GM18507 (cell line): ENCODE measurements around the gene CNOT11.
"Not testable (repeated sequence)": the region's sequence is repeated elsewhere in the genome, so short reads cannot be mapped to it uniquely, and the experiment has no call there.

ENCODE experiments used
- DNase-seq: peaks from one replicate; pipeline ENCODE4 v3.0.0; 2011; ENCODE audit warnings: low read depth; ENCODE audit not compliant: insufficient read length; ENCODE audit errors: extremely low spot score
- FAIRE-seq: peaks from 2 replicates; lab custom pipeline; 2011; peaks lifted over from hg19 to GRCh38; lab: Jason Lieb, UNC

CNOT11 gene

GRCh38 chr2:101305492-101306078, 52.9 kb downstream of the CNOT11 start:
- no peak for FAIRE-seq
- DNase-seq, result no peak

- no peak for FAIRE-seq
- DNase-seq, result no peak
These were observed 53.7 kb downstream of the CNOT11 start for GRCh38 chr2:101306410-101306809.

GRCh38 chr2:101307503-101307902, 54.8 kb downstream of the CNOT11 start:
- no peak for FAIRE-seq
- DNase-seq, result no peak

GRCh38 chr2:101307950-101308431, 55.3 kb downstream of the CNOT11 start:
- no peak for DNase-seq
- FAIRE-seq, result no peak

GRCh38 chr2:101308432-101309210, 55.9 kb downstream of the CNOT11 start, which contains the start of gene RNF149:
RNF149 (minus strand) TSS chr2:101308701; CDS start chr2:101308588, 113 bp downstream.
- DNase-seq (peak; percentile 92), FAIRE-seq (peak; percentile 83)

GRCh38 chr2:101310090-101310833, 57.6 kb downstream of the CNOT11 start:
- DNase-seq (no peak), FAIRE-seq (no peak)

GRCh38 chr2:101310834-101311695, 58.4 kb downstream of the CNOT11 start:
- DNase-seq, result no peak

GRCh38 chr2:101311696-101312017, 59.0 kb downstream of the CNOT11 start:
- no peak for DNase-seq

More at GRCh38 chr2:101310834-101311695, 58.4 kb downstream of the CNOT11 start:
- FAIRE-seq, result no peak

GRCh38 chr2:101316568-101316967, 63.9 kb downstream of the CNOT11 start:
- not testable (repeated sequence) for FAIRE-seq, DNase-seq

More at GRCh38 chr2:101311696-101312017, 59.0 kb downstream of the CNOT11 start:
- no peak for FAIRE-seq
